ENCODE data around the gene SNW1.

SNW1 gene

DNA sequence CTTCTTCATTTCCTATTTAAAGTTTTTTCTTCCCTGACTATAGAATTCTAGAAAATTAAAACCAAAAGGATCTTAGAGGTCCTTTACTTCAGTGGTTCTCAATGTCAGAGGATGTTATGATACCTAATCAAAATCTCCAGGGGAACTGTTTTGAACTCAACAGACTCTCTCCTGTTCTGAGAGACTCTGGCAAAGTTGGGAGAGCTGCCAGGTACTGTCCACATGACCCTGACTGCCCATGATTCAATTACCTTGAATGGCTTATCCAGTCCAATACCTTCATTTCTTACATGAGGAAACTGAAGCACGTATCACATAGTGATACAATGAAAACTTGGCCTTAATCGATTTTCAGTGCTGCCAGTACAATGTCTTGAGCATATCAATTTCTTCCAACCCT lies 69.7 kb downstream of the SNW1 start:
- intact Hi-C loops (cut with DNase I), result no loop called here
- DNase-seq, result peak in 2 of 42 donors; percentile 13 to 14

DNA sequence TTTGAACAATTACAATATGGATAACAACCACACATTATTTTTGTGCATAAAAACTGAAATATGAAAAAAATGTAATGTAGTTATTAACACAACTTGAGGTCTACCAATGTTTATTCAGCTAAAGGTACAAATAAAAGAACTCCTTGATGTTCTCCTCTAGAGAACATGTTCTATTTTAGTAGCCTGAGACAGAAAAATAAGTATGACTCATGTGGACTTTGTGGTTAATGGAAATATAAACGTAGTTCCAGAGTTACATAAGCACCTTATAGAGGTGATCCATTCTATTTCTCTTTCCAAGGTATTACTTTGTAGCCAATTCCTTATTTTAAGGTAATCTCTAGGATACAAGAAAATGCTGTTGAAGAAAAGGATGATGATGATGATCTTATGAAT lies 78.8 kb downstream of the SNW1 start:
- intact Hi-C loops (cut with DNase I), result no loop called here
- DNase-seq, result no peak

DNA sequence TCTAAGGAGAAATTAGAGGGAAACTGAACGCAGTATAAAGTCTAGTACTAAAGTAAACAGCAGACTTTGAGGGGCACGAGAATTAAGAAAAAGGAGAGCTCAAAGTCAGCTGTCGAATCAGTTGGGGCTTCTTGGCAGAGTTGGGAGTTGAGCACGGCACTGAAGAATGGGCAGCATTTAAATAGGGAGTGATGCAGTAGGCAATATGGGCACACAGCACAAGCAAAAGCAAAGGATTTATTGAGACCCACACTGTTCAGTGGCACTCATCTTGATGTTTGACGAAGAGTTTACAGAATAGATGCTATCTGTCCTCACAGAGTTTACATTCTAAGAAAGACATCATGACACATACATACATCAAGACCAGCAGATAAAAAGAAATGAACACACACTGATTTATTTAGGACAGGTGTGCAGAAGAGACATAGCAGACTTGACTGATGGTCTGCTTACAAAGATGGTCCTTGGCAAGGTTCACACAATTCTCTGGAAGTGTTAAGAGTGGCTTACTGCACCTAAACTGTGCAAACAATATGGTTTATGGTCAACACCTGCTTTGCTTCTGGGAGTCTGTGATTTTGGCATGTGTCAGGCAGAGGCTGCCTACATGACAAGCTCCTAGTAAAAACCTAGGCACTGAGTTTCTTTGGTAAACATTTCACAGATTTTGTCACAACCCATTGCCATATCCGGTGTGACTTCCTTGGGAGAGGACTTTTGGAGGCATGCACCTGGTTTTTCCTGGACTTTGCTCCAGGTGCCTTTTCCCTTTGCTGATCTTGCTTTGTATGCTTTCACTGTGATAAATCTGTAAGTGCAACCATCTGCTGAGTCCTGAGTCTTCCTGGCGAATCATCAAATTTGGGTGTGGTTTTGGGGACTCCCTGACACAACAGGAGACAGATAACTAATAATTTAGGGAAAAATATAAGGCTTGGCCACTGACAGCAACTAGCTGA lies 79.5 kb downstream of the SNW1 start:
- intact Hi-C loops (cut with DNase I), result no loop called here
- no peak for DNase-seq

DNA sequence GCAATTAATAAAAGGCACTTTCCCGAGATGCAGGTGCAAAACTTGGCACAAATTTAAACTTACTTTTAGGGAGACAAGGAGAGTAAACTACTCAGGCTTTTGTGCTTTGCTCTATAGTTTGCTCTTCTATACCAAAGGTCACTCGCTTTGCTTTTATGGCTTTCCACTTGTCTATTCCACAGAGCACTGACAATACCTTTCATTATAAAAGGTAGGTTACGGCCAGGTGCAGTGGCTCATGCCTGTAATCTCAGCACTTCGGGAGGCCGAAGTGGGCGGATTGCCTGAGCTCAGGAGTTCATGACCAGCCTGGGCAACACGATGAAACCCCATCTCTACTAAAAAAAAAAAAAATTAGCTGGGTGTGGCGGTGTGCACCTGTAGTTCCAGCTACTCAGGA lies 86.0 kb downstream of the SNW1 start:
- intact Hi-C loops (cut with DNase I), result no loop called here

DNA sequence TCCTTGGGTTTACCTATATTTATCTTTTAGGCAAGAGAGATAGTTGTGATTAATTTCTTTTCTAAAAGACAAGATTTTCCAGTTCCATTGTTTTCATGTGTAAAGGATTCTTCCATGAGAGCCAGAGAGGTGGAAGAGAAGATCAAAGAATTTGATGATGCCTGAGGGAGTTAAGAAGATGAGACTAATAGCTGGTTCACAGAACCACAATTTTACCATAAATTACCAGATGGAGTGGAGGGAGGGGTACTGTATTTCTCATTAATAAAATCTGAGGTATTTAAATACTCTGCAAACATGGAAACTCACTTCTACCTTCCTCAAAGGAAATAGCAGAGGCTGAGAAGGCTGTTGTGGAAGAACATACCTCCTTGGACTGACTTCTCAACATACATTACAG lies 87.8 kb downstream of the SNW1 start:
- intact Hi-C loops (cut with DNase I), result no loop called here
- no peak for DNase-seq

More for the DNA sequence above, 86.0 kb downstream of the SNW1 start:
- no peak for DNase-seq
